Fibroblast of lung (primary cell): ENCODE results near the gene AMDHD2. TPM values are rescaled to one million over a fixed set of nuclear protein-coding genes. Genes with fewer than 3 reads are reported as not detected.

Source experiments
- DNase-seq, 2 donors: peaks; one replicate each; pipeline versions ENCODE4 v3.0.0 to v3.0.0-alpha.2; 2010; ENCODE audit warnings: low read depth in 2 of 2
- H2AFZ ChIP-seq: 2 replicates; pipeline ENCODE4 v1.5.1; 2012; ENCODE audit warnings: low read length, control low read depth, inconsistent platforms
- H3K27ac ChIP-seq: 2 replicates; pipeline ENCODE4 v1.5.1; 2011; ENCODE audit warnings: low read length, control low read depth; ENCODE audit not compliant: insufficient read depth
- H3K27me3 ChIP-seq: 2 replicates; pipeline ENCODE4 v1.5.1; 2011; ENCODE audit warnings: mild to moderate bottlenecking, low read length; ENCODE audit not compliant: control insufficient read depth, insufficient read depth
- H3K36me3 ChIP-seq: 2 replicates; pipeline ENCODE4 v1.5.1; 2011; ENCODE audit warnings: low read length; ENCODE audit not compliant: control insufficient read depth, insufficient read depth
- H3K4me1 ChIP-seq: 2 replicates; pipeline ENCODE4 v1.5.1; 2011; ENCODE audit warnings: low read length; ENCODE audit not compliant: control insufficient read depth, insufficient read depth; ENCODE audit errors: extremely low read depth
- H3K4me2 ChIP-seq: 2 replicates; pipeline ENCODE4 v1.5.1; 2011; ENCODE audit warnings: low read length, control low read depth; ENCODE audit not compliant: insufficient read depth; ENCODE audit errors: extremely low read depth
- H3K4me3 ChIP-seq, 4 experiments: fragments of 200-600 bp in 1 of 4; sonication (generic) in 1 of 4; replicated peaks in 1 of 4; 2 replicates each; pipeline ENCODE4 v1.5.1; 2011 to 2016; ENCODE audit warnings: low read length in 4 of 4, low read depth in 3 of 4, mild to moderate bottlenecking in 3 of 4, control low read depth in 2 of 4, inconsistent platforms in 1 of 4, mixed read lengths in 1 of 4; ENCODE audit not compliant: insufficient read depth in 1 of 4; ENCODE audit errors: control extremely low read depth in 1 of 4
- H3K79me2 ChIP-seq: 2 replicates; pipeline ENCODE4 v1.5.1; 2012; ENCODE audit warnings: mild to moderate bottlenecking, low read length, inconsistent platforms; ENCODE audit not compliant: control insufficient read depth, insufficient read depth
- H3K9ac ChIP-seq: 2 replicates; pipeline ENCODE4 v1.5.1; 2011; ENCODE audit warnings: mild to moderate bottlenecking, low read length, control low read depth; ENCODE audit not compliant: insufficient read depth
- H3K9me3 ChIP-seq: 2 replicates; pipeline ENCODE4 v1.5.1; 2012; ENCODE audit warnings: low read depth, low read length; ENCODE audit not compliant: control insufficient read depth, insufficient read depth
- H4K20me1 ChIP-seq: 2 replicates; pipeline ENCODE4 v1.5.1; 2011; ENCODE audit warnings: low read length; ENCODE audit not compliant: control insufficient read depth, insufficient read depth; ENCODE audit errors: extremely low read depth
- CTCF ChIP-seq, 2 donors: IDR thresholded peaks in 1 of 2; conservative IDR thresholded peaks in 1 of 2; 1 replicate in 1 of 2; 2 replicates in 1 of 2; pipeline ENCODE4 v1.5.1; 2011 to 2012; ENCODE audit warnings: low read length in 2 of 2, control low read depth in 1 of 2, inconsistent platforms in 1 of 2, low read depth in 1 of 2, mild to moderate bottlenecking in 1 of 2
- EZH2 ChIP-seq: IDR thresholded peaks from 2 replicates; pipeline ENCODE4 v1.5.1; 2012; ENCODE audit warnings: low read length, control low read depth, mild to moderate bottlenecking; ENCODE audit errors: missing control alignments
- polyA plus RNA-seq, 2 donors: library from polyadenylated mRNA; depleted of rRNA in 1 of 2; stranded (reverse) in 1 of 2; unstranded in 1 of 2; fragments of >200 nt; gene quantifications; 2 replicates each; pipeline ENCODE4 v1.2.1, GENCODE V29; 2011 to 2012; ENCODE audit warnings: missing spikeins in 1 of 2
- total RNA-seq: library from RNA; depleted of rRNA; stranded (reverse); fragments of >200 nt; gene quantifications from 2 replicates; pipeline ENCODE4 v1.2.1, GENCODE V29; 2014

The AMDHD2 gene
- total and polyA plus RNA-seq, 2 donors (not counting 1 experiment from before 2014, with no cell fraction given), result 10.8 to 37.2 TPM

- peaks cover 2% of the 10 kb centered on the region for H4K20me1 ChIP-seq
- no peak overlapping the region for H3K4me3 ChIP-seq
- peaks cover 70% of the 10 kb centered on the region for H3K79me2 ChIP-seq
- H3K27me3 ChIP-seq, result no peaks in the 10 kb centered on the region
- TF ChIP-seq EZH2 (no peak), CTCF (conservative IDR thresholded peaks at IDR 0.05 in 1 of 2, IDR thresholded peaks at IDR 0.05 in 1 of 2; ENCODE audit: low read depth in 1 of 2, low read length in 2 of 2) (no peak)
- DNase-seq, result no peak
- no peaks in the 10 kb centered on the region for H3K9me3 ChIP-seq
- H3K9ac ChIP-seq, result no peak overlapping the region
- no peak overlapping the region for H3K4me2 ChIP-seq
- peaks cover 21% of the 10 kb centered on the region for H3K36me3 ChIP-seq
- H3K27ac ChIP-seq, result peak overlapping the region; percentile 2
- no peak overlapping the region for H2AFZ ChIP-seq
- H3K4me1 ChIP-seq, result peaks cover 16% of the 10 kb centered on the region
These were observed 1.1 kb upstream of the AMDHD2 start for GRCh38 chr16:2518823-2519710.

- peaks cover 16% of the 10 kb centered on the region for H3K4me1 ChIP-seq
- H3K4me2 ChIP-seq, result peak overlapping the region; percentile 52
- TF ChIP-seq EZH2 (no peak), CTCF (conservative IDR thresholded peaks at IDR 0.05 in 1 of 2, IDR thresholded peaks at IDR 0.05 in 1 of 2; ENCODE audit: low read depth in 1 of 2, low read length in 2 of 2) (no peak)
- H3K9me3 ChIP-seq, result no peaks in the 10 kb centered on the region
- peak overlapping the region in 2 of 4 experiments; percentile 7 to 38 for H3K4me3 ChIP-seq
- H3K27ac ChIP-seq, result peak overlapping the region; percentile 2
- no peak for DNase-seq
- H3K36me3 ChIP-seq, result peaks cover 25% of the 10 kb centered on the region
- no peaks in the 10 kb centered on the region for H3K27me3 ChIP-seq
- peaks cover 64% of the 10 kb centered on the region for H3K79me2 ChIP-seq
- no peak overlapping the region for H3K9ac ChIP-seq
- peaks cover 2% of the 10 kb centered on the region for H4K20me1 ChIP-seq
- no peak overlapping the region for H2AFZ ChIP-seq
These were observed 475 bp upstream of the AMDHD2 start for GRCh38 chr16:2519711-2520080.

- Histone ChIP-seq H3K9me3 (no peaks in the 10 kb centered on the region), H3K4me1 (peaks cover 12% of the 10 kb centered on the region), H3K36me3 (peaks cover 26% of the 10 kb centered on the region), H3K27ac (peak overlapping the region; percentile 55), H3K27me3 (no peaks in the 10 kb centered on the region), H3K4me3 (peak overlapping the region; percentile 63 to 75 (median 70)), H2AFZ (no peak overlapping the region), H3K9ac (peak overlapping the region; percentile 79), H3K4me2 (peak overlapping the region; percentile 38), H4K20me1 (peaks cover 2% of the 10 kb centered on the region), H3K79me2 (peaks cover 52% of the 10 kb centered on the region)
- no peak for DNase-seq
- TF ChIP-seq EZH2 (no peak), CTCF (conservative IDR thresholded peaks at IDR 0.05 in 1 of 2, IDR thresholded peaks at IDR 0.05 in 1 of 2; ENCODE audit: low read depth in 1 of 2, low read length in 2 of 2) (no peak)
These were observed 787 bp downstream of the AMDHD2 start for GRCh38 chr16:2520784-2521531.
